ENCODE data around the gene SSRP1.

Gene SSRP1

DNA sequence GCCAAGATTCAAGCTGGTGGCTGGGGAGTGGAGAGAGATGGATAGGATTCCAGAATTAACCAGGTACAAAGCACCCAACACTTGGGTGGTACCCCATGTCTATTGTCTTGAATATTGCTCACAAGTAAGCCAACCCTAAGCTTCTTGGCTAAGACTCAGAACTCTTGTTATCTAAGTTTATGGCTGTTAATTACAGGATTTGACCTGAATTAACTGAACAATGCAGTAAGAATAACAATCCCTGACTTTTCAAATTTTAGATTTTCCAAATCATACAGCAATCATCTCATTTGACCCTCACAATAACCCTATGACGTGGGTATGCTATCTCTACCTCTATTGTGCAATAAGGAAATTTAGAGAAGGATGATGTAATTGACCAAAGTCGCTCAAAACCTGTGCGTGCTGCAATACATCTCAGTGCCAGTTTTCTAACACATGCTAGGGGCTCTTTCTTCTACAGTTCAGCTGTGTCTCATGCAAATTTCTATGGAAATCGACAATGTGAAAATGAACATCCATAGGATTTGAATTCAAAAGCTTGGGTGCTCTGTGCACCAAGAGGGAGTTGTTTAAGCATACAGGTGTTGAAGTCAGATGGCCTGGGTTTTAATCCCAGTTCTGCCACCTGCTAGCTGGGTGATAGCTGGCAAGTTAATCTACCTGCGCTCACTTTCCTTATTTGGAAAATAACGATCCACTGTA is 58.6 kb downstream of the SSRP1 start:
- FAIRE-seq (no peak), DNase-seq (ENCODE audit: insufficient read length, low spot score) (no peak)

DNA sequence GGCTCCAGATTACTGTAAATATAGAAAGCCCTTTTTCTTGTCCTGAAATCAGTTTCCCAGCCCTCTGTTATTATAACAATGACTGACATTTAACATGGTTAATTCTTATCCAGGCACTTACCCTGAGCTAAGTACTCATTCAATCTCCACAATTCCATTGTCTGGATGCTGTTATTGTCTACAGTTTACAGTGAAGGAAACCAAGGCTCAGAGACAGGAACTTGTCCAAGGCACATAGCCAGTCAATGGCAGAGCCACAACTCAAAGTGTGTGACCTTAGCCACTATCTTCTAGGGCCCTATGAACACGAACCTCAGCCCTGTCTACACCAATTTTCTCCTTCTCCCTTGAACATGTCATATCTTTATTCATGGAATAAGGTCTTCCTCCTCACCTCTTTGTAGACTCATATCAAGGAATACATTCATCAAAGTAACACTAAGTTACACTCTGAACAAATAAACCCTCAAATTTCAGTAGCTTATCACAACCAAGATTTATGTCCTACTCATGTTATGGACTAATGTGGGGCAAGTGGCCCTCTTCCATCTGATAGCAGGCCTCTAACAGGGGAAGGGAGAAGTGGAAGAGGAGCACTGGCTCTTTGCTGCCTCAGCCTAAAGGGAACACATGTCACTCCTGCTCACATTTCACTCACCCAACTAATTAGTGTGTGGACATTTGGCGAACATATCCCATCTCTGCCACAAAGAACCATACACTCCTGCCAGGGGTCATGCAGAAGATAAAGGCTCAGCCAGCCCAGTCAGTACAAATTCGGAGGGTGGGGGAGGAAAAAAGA is 59.3 kb downstream of the SSRP1 start:
- DNase-seq (ENCODE audit: insufficient read length, low spot score) (no peak), FAIRE-seq (no peak)
